HG02759 (cell line): ENCODE data around the gene PRKD2.
"Not testable (repeated sequence)": the region's sequence is repeated elsewhere in the genome, so short reads cannot be mapped to it uniquely, and the experiment has no call there.

Experiments
- ATAC-seq: cut with Tn5 transposase; IDR thresholded peaks from one replicate; pipeline ENCODE4 v1.9.1; 2021; ENCODE audit warnings: mild to moderate bottlenecking, moderate library complexity; ENCODE audit not compliant: unreplicated experiment

PRKD2 gene

GRCh38 chr19:46712768-46713338 lies 4.1 kb downstream of the PRKD2 start:
- ATAC-seq: not testable (repeated sequence)

- no peak for ATAC-seq
Observed at GRCh38 chr19:46710687-46711086, 6.2 kb downstream of the PRKD2 start.

- ATAC-seq: no peak
Observed at GRCh38 chr19:46704379-46705076, 12.4 kb downstream of the PRKD2 start.

GRCh38 chr19:46700704-46701103 lies 16.2 kb downstream of the PRKD2 start:
- ATAC-seq: no peak

GRCh38 chr19:46698395-46699321 lies 18.3 kb downstream of the PRKD2 start:
- ATAC-seq: no peak

- ATAC-seq: no peak
Observed at GRCh38 chr19:46697204-46697960, 19.5 kb downstream of the PRKD2 start.

GRCh38 chr19:46696866-46697203 lies 20.1 kb downstream of the PRKD2 start:
- ATAC-seq: no peak

GRCh38 chr19:46696052-46696451 lies 20.9 kb downstream of the PRKD2 start:
- ATAC-seq: no peak

GRCh38 chr19:46693760-46694159 lies 23.2 kb downstream of the PRKD2 start:
- ATAC-seq: no peak

GRCh38 chr19:46692918-46693722 lies 23.8 kb downstream of the PRKD2 start:
- no peak for ATAC-seq

- ATAC-seq: no peak
Observed at GRCh38 chr19:46691948-46692347, 25.0 kb downstream of the PRKD2 start.

GRCh38 chr19:46691104-46691503 lies 25.8 kb downstream of the PRKD2 start:
- ATAC-seq: no peak

- no peak for ATAC-seq
Observed at GRCh38 chr19:46689358-46689757, 27.6 kb downstream of the PRKD2 start.

GRCh38 chr19:46687438-46688145 lies 29.3 kb downstream of the PRKD2 start:
- ATAC-seq: no peak

- ATAC-seq: no peak
Observed at GRCh38 chr19:46685189-46685588, 31.7 kb downstream of the PRKD2 start.

GRCh38 chr19:46678110-46678732 lies 38.7 kb downstream of the PRKD2 start:
- no peak for ATAC-seq

- ATAC-seq: no peak
Observed at GRCh38 chr19:46674416-46675178, 42.3 kb downstream of the PRKD2 start.

GRCh38 chr19:46670813-46671212 lies 46.1 kb downstream of the PRKD2 start:
- no peak for ATAC-seq
